ENCODE measurements around the gene HS2ST1. TPM values are rescaled to one million over a fixed set of nuclear protein-coding genes. Genes with fewer than 3 reads are reported as not detected.
A peak's percentile ranks its signal among the peaks of the same experiment; 100 is the strongest.

The HS2ST1 gene
- polyA plus RNA-seq, 2 of the 4 experiments (the other 2 are of a cell fraction): 15.7 to 26.7 TPM

GRCh38 chr1:86970938-86971337 is 56.5 kb downstream of the HS2ST1 start:
- DNase-seq (ENCODE audit: low read depth in 1 of 2, low spot score in 1 of 2): no peak
- TF ChIP-seq MAFK (IDR thresholded peaks at IDR 0.05; ENCODE audit: partially characterized antibody): no peak
- TF ChIP-seq CTCF (IDR thresholded peaks at IDR 0.05): no peak
- TF ChIP-seq HOXA7 (CRISPR knock-in tag; IDR thresholded peaks at IDR 0.05): no peak
- no peak for TF ChIP-seq NPAS2 (CRISPR knock-in tag; IDR thresholded peaks at IDR 0.05; ENCODE audit: borderline replicate concordance)
- no peak for TF ChIP-seq ZC3H11A (IDR thresholded peaks at IDR 0.05)
- no peak for TF ChIP-seq JUN (IDR thresholded peaks at IDR 0.05)
- ChIA-PET POLR2A (no interaction called here), CTCF (no interaction called here)
- Histone ChIP-seq H3K4me3 (no peak overlapping the region), H3K9me3 (no peaks in the 10 kb centered on the region), H3K27ac (no peak overlapping the region), H3K4me1 (peaks cover 11% of the 10 kb centered on the region; the same call in 2 of the 3 replicates), H3K4me2 (no peak overlapping the region)
- no peak for FAIRE-seq
- 97% methylated on average over 2 of the region's 2 CpGs for WGBS (ENCODE audit: missing lambda C conversion rate)
- no peak for ATAC-seq

- H3K27ac ChIP-seq: no peak overlapping the region
- ATAC-seq: no peak
These were observed 57.3 kb downstream of the HS2ST1 start for GRCh38 chr1:86971778-86972177.

GRCh38 chr1:86972262-86972661 is 57.8 kb downstream of the HS2ST1 start:
- POLR2A ChIA-PET: no interaction called here
- H3K4me2 ChIP-seq: peak overlapping the region; percentile 25; the same call in 2 of the 3 replicates
- peaks cover 11% of the 10 kb centered on the region; the same call in 2 of the 3 replicates for H3K4me1 ChIP-seq
- CTCF ChIA-PET: no interaction called here
- no peak for ATAC-seq
- FAIRE-seq: no peak
- 96% methylated on average over 2 of the region's 2 CpGs for WGBS (ENCODE audit: missing lambda C conversion rate)
- H3K9me3 ChIP-seq: no peaks in the 10 kb centered on the region
- DNase-seq (ENCODE audit: low read depth in 1 of 2, low spot score in 1 of 2): no peak
- TF ChIP-seq BHLHE40 (IDR thresholded peaks at IDR 0.05; ENCODE audit: low read depth, low read length) (no peak), CEBPB (IDR thresholded peaks at IDR 0.05) (no peak), GATA3 (IDR thresholded peaks at IDR 0.05; ENCODE audit: borderline replicate concordance) (no peak), POLR2AphosphoS2 (conservative IDR thresholded peaks at IDR 0.05; ENCODE audit: low read length) (no peak), ESRRA (IDR thresholded peaks at IDR 0.05; ENCODE audit: borderline replicate concordance, low read length) (no peak), HOXA7 (CRISPR knock-in tag; IDR thresholded peaks at IDR 0.05) (no peak), TP53 (CRISPR knock-in tag; IDR thresholded peaks at IDR 0.05) (no peak), SREBF2 (IDR thresholded peaks at IDR 0.05) (no peak), ZC3H11A (IDR thresholded peaks at IDR 0.05) (no peak), HOXB5 (CRISPR knock-in tag; IDR thresholded peaks at IDR 0.05) (no peak), KDM5A (IDR thresholded peaks at IDR 0.05) (no peak), RFX5 (IDR thresholded peaks at IDR 0.05) (no peak), USF2 (IDR thresholded peaks at IDR 0.05) (no peak), KDM1A (IDR thresholded peaks at IDR 0.05; ENCODE audit: low read depth) (no peak), RNF2 (IDR thresholded peaks at IDR 0.05; ENCODE audit: borderline replicate concordance, low read depth) (no peak), NFE2L2 (conservative IDR thresholded peaks at IDR 0.05; ENCODE audit: low read length) (no peak), PBX3 (IDR thresholded peaks at IDR 0.05) (no peak), E2F6 (IDR thresholded peaks at IDR 0.05; ENCODE audit: borderline replicate concordance, low read depth) (no peak)
- H3K4me3 ChIP-seq: no peak overlapping the region
- no peak overlapping the region for H3K27ac ChIP-seq

More at GRCh38 chr1:86971778-86972177, 57.3 kb downstream of the HS2ST1 start:
- no peak for TF ChIP-seq FOSB (CRISPR knock-in tag; IDR thresholded peaks at IDR 0.05)
- POLR2A ChIA-PET: no interaction called here
- Histone ChIP-seq H3K4me3 (no peak overlapping the region), H3K4me1 (peaks cover 11% of the 10 kb centered on the region; the same call in 2 of the 3 replicates), H3K9me3 (no peaks in the 10 kb centered on the region), H3K4me2 (peak overlapping the region; percentile 25; the same call in 2 of the 3 replicates)
- FAIRE-seq (no peak), DNase-seq (ENCODE audit: low read depth in 1 of 2, low spot score in 1 of 2) (no peak)
- WGBS (ENCODE audit: missing lambda C conversion rate): 61% methylated on average over 3 of the region's 3 CpGs
- CTCF ChIA-PET: no interaction called here
